Midbrain (tissue), 1 donor: Measurements from ENCODE around the gene AGRP.
"Not testable (repeated sequence)": the region's sequence is repeated elsewhere in the genome, so short reads cannot be mapped to it uniquely, and the experiment has no call there.

ENCODE experiments used
- DNase-seq: peaks from one replicate; lab custom pipeline; 2025; lab: John Stamatoyannopoulos, UW

Gene AGRP

GRCh38 chr16:67483150-67483549 is at the start of gene AGRP:
Gene AGRP, minus strand, starts transcription at chr16:67483547. Its CDS starts 149 bp downstream, at chr16:67483398.
- DNase-seq = no peak

GRCh38 chr16:67531247-67531646 is 47.9 kb upstream of the AGRP start:
- DNase-seq = peak; percentile 39

DNA sequence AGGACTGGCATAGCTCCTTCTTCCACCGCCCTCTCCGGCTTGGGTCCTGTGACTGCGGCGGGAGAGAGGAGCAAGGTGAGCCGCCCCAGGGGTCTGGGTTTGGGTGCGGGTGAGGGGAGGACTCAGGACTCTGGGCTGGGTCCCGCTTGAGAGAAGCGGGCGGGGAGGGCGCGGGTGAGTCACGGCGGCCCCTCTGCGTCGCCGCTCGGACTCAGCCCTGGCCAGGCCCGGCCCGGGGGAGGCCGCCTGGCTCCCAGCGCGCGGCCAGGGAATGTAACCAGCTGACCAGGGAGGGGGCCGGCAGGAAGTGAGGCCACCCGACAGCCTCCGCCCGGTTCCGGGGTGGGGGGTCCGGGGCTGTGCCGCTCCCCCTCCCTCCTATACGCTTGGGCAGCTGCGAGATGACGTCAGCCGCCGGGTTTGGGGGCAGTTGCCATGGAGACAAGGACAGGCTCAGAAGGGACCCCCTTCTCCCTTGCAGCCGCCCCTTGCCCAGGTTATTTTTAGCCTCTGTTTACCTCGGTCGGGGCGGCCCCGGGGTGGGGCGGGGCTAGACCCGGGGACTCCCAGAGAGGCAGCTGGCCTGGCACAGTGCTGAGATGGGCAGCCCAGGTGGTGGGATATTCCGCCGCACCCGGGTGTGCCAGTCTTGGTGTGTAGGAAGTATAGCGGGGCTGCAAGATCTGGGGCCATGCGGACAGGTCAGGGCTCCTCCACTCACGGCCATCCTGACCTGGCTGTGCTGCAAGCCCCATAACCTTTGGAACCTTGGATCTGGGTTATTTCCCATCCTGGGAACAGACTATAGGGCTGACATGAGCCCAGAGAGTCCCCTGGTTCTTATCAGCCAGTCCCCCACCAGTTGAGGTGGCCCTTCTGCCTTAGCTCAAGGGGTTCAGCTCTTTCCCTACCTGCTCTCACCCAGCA is 46.9 kb upstream of the AGRP start:
- DNase-seq = peak; percentile 41

GRCh38 chr16:67529582-67530012 is 46.2 kb upstream of the AGRP start:
- no peak for DNase-seq

DNA sequence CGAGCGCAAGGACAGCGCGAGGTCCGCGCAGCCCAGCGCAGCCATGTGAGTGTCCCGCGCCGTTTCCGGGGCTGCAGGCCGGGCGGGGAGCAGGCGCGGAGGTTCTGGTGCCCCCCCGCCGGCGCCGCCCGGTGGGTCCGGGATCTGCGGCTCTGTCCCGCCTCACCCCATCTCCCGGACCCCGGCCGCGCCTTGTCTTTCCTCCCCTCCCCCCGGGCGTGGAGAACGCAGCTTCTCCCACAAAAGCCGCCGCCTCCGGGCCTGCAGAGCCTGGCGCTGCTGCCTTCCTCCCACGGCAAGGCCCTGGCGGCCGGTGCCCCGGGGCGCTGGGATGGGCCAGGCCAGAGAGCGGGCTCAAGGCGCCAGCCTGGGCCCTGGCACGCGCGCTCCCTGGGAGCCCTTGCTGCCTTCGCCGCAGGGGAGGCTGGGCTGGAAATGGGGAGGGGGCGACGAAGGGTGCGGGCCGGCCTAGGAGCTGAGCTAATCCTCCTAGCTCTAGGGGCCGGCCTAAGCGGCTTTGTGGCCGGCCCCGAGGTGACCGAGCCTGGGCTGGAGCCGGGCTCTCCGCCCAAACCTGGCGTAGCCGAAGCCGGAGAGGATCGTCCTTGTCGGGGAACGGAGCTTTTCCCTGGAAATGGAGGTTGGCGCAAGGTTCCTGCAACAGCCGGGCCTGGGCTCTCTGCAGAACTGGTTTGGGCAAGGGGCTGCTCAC is 45.7 kb upstream of the AGRP start:
- no peak for DNase-seq

DNA sequence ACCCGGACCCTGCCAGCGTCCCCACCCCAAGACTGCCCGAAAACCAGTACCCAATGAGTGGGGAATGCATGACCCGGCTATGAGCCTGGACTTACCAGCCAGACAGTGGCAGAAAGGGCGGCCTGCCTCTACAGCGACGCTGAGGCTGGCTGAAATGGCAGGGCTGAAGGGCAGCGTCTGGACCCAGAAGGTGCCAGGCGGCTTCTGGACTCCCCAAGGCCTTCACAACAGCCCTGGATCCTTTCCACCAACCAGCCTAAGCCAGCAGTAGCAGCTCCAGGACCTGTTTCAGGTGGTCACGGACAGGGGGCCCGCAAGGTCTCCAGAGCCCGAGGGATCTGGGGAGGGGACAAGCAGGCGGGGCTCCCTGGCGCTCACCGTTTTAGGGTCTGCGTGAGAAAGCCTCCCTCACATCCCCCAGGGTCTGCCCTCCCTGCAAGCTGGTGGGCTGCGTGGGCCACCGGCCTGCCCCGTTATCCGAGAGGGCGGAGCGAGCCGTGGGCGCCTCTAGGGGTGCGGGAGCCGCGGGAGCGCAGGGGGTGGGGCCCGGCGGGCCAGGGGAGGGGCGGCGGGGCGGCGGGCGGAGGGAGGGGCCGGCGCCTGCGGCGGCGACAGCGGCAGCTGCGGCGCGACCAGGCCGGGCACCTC is 45.0 kb upstream of the AGRP start, which contains the start of gene RIPOR1:
Gene RIPOR1 (plus strand): TSS at position 608 of the 648 bp plus-strand sequence. CDS start 9,618 bp downstream, outside the sequence.
- DNase-seq = peak; percentile 63

- no peak for DNase-seq
These were observed 42.9 kb upstream of the AGRP start for GRCh38 chr16:67526149-67526791.

- DNase-seq = no peak
These were observed 42.0 kb upstream of the AGRP start for GRCh38 chr16:67525176-67525860.

- peak; percentile 93 for DNase-seq
These were observed 37.9 kb upstream of the AGRP start for GRCh38 chr16:67521095-67521804.

DNA sequence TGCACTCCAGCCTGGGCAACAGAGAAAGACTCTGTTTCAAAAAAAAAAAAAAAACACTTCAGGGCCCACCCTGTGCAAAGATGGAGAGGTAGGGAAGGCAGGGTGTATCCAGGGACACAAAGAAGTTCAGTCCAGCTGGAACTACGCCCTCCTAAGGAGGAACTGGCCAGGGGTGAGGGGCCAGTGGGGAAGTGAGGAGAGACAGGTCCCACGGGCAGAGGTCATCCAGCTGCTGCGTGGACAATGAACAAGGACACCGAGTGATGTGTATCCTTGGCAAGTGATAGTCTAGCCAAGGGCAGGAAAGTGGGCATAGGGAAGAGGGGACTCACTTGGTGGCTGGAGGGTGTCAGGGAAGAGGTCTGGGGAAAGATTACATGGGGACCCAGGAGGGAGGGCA is 35.9 kb upstream of the AGRP start:
- no peak for DNase-seq

GRCh38 chr16:67518676-67519075 is 35.3 kb upstream of the AGRP start:
- no peak for DNase-seq

DNA sequence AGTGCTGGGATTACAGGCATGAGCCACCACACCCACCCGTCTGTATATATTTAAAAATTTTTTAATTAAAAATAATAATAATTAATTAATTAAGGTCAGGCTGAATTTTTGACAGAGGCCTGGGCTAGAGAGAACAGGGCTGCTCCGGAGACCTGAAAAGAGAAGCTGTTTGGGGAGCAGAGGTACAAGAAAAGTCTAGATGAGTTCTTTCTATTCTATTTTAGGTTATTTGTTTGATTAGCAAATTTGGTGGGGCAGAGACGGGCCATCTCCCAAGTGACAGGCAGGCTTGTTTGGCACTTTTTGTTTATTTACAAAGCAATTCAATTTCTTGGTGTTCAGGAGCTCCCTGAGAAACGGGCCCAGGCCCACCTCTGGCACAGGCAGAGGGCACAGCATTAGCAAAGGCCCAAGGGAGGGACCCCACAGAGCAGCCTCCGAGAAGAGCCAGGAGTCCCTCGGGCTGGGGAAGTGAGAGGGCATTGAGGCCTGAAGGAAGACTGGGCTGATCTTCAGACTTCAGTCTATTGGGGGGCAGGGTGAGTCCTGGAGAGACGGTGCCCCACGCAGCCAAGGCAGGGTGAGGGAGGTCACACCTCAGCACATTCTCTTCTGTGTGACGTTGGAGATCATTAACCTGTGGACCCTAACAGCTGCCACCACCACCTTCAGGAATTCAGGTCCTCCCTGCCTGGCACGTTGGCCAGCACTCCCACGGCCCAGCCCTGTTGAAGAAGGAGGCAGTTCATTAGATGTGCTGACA is 34.5 kb upstream of the AGRP start:
- DNase-seq = no peak

- no peak for DNase-seq
These were observed 33.8 kb upstream of the AGRP start for GRCh38 chr16:67517155-67517445.

GRCh38 chr16:67516296-67517154 is 33.2 kb upstream of the AGRP start:
- DNase-seq = no peak

DNA sequence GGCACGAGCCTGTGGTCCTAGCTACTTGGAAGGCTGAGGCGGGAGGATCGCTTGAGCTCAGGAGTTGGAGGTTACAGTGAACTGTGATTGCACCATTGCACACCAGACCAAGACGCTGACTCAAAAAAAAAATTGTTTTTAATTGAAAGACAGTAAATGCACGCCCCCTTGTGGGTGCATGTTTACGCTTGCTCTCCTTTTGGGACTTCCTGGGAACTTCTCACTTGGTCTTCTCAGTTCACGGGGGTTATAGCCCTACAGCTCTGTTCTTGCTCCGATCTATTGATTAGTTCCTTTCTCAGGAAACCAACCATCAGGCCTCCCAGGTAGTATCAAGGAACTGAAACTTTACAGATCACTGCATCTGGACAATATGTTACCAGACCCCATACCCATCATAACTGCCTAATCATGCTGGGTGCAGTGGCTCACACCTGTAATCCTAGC is 31.1 kb upstream of the AGRP start:
- peak; percentile 49 for DNase-seq

DNA sequence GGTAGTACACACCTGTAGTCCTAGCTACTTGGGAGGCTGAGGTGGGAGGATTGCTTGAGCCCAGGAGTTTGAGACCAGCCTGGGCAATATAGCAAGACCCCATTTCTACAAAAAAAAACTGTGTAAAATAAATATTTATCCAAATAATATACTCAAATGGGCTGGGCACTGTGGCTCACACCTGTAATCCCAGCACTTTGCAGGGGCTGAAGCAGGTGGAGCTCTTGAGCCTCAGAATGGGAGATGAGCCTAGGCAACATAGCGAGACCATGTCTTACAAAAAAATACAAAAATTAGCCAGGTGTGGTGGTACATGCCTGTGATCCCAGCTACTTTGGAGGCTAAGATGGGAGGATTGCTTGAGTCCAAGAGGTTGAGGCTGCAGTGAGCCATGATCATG is 30.5 kb upstream of the AGRP start:
- not testable (repeated sequence) for DNase-seq

DNA sequence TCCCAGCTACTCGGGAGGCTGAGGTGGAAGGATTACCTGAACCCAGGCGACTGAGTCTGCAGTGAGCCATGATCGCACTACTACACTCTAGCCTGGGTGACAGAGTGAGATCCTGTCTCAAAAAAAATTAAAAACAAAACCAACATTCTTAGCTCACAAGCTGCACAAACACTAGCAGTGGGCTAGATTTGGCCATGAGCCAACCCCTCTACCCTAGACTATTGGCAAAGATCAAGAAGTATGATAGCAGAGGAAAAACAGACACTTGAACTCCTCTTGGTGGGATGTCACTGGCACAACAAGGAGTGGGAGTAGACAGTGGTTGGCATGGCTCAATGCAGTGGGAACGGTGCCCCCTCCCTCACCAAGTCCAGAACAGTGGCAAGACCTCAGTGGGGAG is 25.7 kb upstream of the AGRP start:
- DNase-seq = no peak

DNA sequence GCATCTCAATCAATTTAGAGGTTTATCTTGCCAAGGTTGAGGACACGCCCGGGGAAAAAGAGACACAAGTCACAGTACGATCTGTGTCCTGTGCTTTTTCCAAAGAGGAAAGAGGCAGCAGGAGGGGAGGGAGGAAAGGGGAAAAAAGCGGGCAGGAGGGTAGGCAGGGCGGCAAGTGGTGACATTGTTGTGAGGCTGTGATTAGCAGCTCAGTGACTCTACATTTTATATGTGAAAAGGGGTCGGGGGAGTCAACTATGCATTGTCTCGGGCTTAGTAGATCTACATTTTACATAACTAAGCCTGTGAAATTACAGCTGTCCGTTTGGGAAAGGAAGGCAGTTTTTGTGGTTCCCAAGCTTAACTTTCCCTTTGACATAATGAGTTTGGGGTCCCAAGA is 23.1 kb upstream of the AGRP start:
- no peak for DNase-seq
